GM19351 (cell line): Measurements from ENCODE around the gene ZNF624.
A peak's percentile ranks its signal among the peaks of the same experiment; 100 is the strongest.

Experiments
- ATAC-seq: cut with Tn5 transposase; IDR thresholded peaks from one replicate; pipeline ENCODE4 v1.9.1; 2021; ENCODE audit warnings: mild to moderate bottlenecking, moderate library complexity; ENCODE audit not compliant: unreplicated experiment

Gene ZNF624

GRCh38 chr17:16593356-16594102 lies 60.1 kb downstream of the ZNF624 start:
- ATAC-seq, result no peak

DNA sequence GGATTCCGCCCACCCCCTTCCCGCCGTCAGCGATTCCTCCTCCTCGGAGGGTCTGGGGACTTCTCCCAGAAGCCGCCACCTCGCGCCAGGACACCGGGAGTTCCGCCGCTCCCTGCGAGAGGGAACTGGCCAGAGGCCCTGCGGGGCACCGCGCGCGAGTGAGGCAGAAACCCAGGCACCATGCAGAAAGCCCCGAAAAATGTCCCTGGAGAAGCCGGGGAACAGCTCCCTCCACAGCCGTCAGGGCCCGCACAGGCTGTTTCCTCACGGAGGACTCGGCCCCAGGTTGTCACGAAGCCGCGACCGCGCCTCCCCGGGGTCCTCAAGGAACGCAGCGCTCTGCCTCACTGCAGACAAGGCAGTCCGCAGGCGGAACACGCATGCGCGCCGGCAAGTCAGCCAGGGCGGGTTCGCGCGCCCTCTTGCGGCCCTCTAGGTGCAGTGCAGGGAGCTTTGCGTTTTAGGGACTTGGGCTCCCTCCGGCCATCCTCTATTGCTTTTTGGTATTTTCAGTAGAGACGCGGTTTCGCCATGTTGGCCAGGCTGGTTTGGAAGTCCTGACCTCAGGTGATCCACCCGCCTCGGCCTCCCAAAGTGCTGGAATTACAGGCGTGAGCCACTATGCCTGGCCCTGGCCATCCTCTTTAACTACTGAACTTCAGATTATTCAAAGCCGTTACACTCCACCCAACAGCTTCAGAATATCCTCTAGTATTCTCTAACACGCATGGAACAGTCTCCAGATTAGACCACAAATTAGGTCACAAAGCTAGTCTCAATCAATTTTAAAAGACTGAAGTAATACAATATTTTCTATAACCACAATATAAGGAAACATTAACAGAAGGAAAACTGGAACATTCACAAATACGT lies 64.3 kb downstream of the ZNF624 start:
- peak; percentile 76 for ATAC-seq

DNA sequence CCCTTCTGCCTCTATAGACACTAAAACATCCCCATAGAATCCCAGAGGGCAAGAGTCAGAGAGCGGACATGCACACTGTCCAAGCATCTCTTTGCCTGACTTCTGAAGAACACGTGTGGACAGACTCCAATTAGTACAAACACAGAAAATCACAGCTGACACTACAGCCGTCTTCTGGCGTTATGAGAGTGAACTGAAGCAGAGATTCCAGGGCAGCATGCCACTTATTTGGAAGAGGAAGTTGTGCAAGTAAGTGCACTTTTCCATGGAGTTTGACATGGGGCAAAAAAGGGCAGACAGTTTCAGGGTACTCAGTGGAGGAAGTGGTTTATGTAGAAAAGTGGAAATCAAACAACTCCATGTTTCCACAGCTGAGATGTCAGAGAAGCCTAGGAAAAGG lies 67.9 kb downstream of the ZNF624 start:
- ATAC-seq, result no peak

DNA sequence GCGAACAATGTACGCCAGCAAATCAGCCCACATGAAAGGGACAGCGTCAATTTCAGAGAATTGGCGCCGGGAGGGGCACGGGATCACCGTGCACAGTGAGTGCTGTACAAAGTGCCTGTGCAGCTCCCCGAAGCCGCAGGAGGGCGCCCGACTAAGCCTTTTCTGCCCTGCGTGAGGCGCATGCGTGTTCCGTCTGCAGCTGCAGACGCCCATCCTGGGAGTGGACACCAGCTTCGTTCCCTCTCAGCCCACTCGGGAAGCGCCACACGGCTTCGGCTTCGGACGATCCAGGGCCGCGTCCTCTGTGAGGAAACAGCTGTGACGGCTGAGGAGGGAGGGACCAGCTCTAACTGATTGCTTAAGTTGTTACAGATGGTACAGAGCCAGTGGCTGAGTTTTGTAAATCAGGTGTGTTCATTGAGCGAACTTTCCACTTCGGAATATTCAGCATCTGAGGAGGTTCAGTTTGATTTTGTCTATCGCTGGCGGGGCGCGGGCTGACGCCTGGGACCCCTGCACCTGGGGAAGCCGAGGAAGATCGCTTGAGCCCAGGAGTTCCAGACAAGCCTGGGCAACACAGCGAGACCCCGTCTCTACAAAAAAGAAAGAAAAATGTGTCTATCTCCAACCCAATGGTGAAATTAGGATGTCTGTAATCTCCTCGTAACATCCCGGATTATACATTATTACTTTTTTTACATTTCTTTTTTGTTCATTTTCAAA lies 69.2 kb downstream of the ZNF624 start:
- peak; percentile 62 for ATAC-seq

GRCh38 chr17:16583781-16584180 lies 69.9 kb downstream of the ZNF624 start:
- no peak for ATAC-seq

- ATAC-seq, result no peak
Measured at GRCh38 chr17:16573466-16573865, 80.2 kb downstream of the ZNF624 start.
